Activated gamma-delta T cell treated with anti-CD3 and anti-CD28 coated beads, Interleukin-2, amount 50 U/mL, for 16 hours (primary cell): ENCODE measurements around the gene SP7.
"Not testable (repeated sequence)": the region's sequence is repeated elsewhere in the genome, so short reads cannot be mapped to it uniquely, and the experiment has no call there.

ENCODE experiments used
- DNase-seq: peaks from one replicate; pipeline ENCODE4 v3.0.0-alpha.2; 2020; ENCODE audit warnings: low read depth

The SP7 gene

GRCh38 chr12:53336181-53336681 is at the start of gene SP7:
TSS of gene SP7 (minus strand) at chr12:53336354. CDS start at chr12:53335646, 708 bp downstream.
- no peak for DNase-seq

GRCh38 chr12:53383258-53383657 is 47.1 kb upstream of the SP7 start:
- DNase-seq: no peak

DNA sequence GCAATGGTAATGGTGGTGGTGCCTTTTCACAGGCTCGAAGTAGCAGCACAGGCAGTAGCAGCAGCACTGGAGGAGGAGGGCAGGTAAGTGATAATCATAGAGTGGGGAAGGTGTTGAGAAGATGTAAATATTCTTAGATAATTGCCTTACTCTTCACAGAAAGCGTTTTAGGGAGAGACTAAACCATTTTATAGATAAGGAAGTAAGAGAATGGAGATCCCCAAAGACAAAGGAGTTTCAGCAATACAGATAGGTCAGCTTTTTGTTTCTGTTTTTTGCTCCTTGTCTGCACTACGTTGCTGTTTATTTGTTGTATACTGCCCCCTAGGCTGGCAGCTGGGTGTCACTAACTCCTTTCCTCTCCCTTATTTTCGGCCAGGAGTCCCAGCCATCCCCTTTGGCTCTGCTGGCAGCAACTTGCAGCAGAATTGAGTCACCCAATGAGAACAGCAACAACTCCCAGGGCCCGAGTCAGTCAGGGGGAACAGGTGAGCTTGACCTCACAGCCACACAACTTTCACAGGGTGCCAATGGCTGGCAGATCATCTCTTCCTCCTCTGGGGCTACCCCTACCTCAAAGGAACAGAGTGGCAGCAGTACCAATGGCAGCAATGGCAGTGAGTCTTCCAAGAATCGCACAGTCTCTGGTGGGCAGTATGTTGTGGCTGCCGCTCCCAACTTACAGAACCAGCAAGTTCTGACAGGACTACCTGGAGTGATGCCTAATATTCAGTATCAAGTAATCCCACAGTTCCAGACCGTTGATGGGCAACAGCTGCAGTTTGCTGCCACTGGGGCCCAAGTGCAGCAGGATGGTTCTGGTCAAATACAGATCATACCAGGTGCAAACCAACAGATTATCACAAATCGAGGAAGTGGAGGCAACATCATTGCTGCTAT is 45.8 kb upstream of the SP7 start:
- DNase-seq: no peak

GRCh38 chr12:53380794-53381730 is 44.9 kb upstream of the SP7 start:
- DNase-seq: no peak

DNA sequence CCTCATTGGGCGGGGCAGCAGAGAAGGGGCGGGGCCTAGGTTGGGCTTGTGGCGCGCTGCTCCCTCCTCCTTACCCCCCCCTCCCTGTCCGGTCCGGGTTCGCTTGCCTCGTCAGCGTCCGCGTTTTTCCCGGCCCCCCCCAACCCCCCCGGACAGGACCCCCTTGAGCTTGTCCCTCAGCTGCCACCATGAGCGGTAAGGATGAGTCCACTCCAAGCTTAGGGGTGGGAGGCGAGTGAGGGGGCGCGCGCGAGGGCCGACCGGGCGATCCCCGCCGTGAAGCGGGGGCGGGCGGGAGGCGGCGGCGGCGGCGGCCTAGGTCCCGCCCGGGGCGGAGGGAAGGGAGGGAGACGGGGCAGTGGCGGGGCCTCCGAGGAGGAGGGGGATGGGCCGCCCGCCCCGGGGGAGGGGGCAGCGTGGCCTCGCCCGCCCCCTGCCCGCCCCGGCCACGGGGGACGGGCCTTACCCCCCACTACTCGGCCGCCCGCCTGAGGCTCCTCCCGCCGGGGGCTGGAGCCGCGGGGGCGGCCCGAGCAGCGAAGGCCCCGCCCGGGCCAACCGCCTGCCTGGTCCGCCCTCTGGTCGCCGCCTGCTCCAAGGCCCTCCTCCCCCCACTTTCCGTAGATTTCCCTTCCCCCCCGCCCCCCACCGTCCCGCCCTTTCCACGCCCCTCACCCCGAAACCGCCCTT is 44.1 kb upstream of the SP7 start, which contains the start of gene SP1:
Gene SP1, plus strand, starts transcription at position 73 of the 690 bp plus-strand sequence. Its CDS starts 116 bp downstream, at position 189.
- DNase-seq: peak; percentile 98

- peak; percentile 87 for DNase-seq
Measured at GRCh38 chr12:53379389-53380103, 43.4 kb upstream of the SP7 start.

- no peak for DNase-seq
Measured at GRCh38 chr12:53378724-53379388, 42.7 kb upstream of the SP7 start.

DNA sequence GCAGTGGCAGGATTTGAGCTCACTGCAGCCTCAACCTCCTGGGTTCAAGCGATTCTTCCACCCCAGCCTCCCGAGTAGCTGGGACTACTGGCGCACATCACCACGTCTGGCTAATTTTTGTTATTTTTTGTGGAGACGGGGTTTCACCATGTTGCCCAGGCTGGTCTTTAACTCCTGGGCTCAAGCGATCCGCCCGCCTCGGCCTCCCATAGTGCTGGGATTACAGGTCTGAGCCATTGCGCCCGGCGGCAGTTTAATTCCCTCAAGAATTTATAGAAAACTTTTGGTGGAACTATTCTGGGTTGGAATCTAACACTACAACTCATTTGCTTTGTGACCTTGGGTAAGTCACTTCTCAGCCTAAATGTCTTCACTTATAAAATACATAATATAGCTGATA is 42.1 kb upstream of the SP7 start:
- DNase-seq: no peak

DNA sequence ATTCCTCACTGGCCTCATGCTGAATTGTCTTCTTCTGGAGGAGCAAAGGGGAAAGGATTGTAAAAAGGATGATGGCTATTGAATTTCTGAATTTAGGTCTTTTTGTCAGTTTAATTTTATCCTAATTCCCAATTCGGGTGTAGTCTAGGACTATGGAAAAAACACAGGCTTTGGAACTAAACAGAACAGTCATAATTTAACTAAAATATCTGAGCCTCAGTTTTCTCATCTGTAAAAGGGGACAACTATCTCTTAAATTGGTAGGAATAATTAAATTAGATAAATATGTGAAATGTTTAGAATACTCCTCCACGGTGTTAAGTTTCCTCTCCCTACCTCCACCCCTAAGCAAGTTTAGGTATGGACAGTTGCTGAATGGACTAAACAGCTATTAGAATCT is 40.6 kb upstream of the SP7 start:
- DNase-seq: no peak

DNA sequence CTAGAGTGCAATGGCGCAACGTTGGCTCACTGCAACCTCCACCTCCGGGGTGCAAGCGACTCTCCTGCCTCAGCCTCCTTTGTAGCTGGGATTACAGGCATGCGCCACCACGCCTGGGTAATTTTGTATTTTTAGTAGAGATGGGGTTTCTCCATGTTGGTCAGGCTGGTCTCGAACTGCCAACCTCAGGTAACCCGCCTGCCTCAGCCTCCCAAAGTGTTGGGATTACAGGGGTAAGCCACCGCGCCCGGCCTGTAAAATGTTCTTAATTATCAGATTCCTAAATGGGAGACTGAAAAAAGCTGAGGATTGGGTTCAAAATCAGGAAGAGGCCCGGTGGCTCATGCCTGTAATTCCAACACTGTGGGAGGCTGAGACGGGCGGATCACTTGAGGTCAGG is 38.1 kb upstream of the SP7 start:
- DNase-seq: not testable (repeated sequence)

DNA sequence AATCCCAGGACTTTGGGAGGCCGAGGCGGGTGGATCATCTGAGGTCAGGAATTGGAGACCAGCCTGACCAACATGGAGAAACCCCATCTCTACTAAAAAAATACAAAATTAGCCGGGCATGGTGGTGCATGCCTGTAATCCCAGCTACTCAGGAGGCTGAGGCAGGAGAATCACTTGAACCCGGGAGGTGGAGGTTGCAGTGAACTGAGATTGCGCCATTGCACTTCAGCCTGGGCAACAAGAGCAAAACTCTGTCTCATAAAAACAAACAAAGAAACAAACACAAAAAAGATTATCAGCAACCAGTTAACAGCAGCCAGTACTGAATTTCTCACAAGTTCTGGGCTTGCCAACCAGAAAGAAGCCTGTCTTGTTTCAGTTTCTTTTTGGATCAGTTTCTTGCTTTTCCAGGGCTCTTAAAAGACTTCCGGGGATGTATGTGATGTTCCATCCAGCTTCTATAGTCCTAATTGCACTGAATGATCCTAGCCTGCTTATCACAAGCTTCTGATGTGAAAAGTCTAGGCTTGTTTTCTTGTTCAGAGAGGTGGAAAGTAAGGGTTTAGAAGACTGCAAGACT is 37.5 kb upstream of the SP7 start:
- not testable (repeated sequence) for DNase-seq

DNA sequence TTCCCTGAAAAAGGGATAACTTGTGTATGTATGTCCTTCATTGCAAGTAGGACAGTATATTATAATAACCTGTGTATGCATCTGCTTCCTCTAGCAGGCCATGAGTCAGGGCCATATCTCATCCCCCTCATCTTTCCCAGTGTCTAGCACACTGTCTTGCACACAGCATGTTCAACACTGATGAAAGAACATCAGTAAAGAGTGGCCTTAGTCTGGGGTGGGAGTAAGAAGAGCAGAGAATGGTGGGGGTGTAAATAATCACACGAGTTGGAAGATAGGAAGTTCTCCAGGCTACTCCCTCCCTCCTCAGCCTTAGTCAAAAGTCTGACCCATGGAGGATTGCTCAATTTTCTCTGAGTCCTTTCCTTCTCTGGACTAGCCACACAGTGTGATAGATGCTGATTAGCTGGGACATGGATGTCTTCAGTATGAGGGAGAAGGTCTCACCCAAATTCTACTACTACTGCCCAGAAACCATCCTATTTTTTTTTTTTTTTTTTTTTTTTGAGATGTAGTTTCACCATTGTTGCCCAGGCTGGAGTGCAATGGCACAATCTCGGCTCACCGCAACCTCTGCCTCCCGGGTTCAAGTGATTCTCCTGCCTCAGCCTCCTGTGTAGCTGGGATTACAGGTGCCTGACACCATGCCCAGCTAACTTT is 29.2 kb upstream of the SP7 start:
- no peak for DNase-seq

DNA sequence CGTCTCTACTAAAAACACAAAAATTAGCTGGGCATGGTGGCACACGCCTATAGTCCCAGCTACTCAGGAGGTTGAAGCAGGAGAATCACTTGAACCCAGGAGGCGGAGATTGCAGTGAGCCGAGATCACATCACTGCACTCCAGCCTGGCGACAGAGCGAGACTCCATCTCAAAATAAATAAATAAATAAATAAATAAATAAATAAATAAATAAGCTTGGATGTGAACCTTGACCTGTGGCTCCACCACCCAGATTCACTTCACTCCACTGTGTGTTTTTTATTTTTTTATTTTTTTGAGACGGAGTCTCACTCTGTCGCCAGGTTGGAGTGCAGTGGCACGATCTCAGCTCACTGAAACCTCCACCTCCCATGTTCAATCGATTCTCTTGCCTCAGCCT is 25.5 kb upstream of the SP7 start:
- DNase-seq: not testable (repeated sequence)

- DNase-seq: no peak
Measured at GRCh38 chr12:53358836-53359419, 22.8 kb upstream of the SP7 start.

DNA sequence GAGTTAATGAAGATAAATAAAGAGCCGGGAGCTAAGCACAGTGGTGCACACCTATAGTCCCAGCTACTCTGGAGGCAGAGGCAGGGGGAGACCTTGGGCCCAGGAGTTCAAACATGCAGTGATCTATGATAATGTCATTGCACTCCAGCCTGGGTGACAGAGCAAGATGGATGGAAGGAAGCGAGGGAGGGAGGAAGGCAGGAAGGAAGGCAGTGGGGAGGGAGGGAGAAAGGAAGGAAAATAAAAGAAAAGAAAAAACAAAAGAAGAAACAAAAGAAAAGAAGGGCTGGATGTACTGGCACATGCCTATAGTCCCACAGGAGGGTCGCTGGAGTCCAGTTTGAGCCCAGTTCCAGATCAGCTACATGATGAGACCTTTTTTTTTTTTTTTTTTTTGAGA is 19.0 kb upstream of the SP7 start:
- DNase-seq: no peak

DNA sequence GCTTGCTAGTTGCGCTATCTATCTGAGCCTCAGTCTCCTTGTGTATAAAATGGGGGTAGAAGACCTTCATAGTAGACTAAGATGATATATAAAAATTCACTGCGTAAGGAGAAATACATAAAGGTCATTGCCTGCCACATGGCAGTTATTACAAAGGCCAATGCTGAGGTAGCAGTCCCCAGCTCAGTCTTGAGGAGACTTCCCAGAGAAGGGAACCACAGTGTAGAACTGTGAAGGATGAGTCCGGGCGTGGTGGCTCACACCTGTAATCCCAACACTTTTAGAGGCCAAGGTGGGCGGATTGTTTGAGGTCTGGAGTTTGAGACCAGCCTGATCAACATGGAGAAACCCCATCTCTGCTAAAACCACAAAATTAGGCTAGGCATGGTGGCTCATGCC is 17.1 kb upstream of the SP7 start:
- no peak for DNase-seq

GRCh38 chr12:53352331-53353256 is 16.4 kb upstream of the SP7 start:
- DNase-seq: peak; percentile 73

DNA sequence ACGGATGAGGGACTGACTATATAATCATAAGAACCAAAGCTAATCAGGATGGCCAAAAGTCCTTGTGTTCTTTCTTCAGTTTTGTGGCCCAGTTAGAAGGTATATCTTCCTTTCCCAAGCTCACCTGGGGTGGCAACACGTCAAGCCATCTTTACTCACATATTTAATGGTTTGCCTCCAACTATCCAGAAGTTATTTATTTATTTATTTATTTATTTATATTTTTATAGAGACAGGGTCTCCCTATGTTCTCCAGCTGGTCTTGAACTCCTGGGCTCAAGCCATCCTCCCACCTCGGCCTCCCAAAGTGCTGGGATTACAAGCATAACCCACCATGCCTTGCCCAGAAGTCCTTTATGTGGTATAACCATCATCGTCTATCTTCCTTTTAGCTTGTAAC is 11.8 kb upstream of the SP7 start:
- no peak for DNase-seq
